Frontal cortex (tissue), 4 donors: Measurements from ENCODE around the gene NCAM1. TPM values are rescaled to one million over a fixed set of nuclear protein-coding genes. Genes with fewer than 3 reads are reported as not detected.

Experiments used
- DNase-seq, 2 donors: peaks; one replicate each; pipeline ENCODE4 v3.0.0; 2012; ENCODE audit warnings: low spot score in 2 of 2
- FAIRE-seq: peaks from 2 replicates; lab custom pipeline; 2012; peaks lifted over from hg19 to GRCh38; lab: Jason Lieb, UNC
- small RNA-seq: library from RNA; depleted of rRNA; stranded (forward); fragments of <200 nt; gene quantifications from one replicate; pipeline ENCODE3, GENCODE V24; 2014
- total RNA-seq: library from RNA; depleted of rRNA; stranded (reverse); fragments of >200 nt; gene quantifications from one replicate; pipeline ENCODE4 v1.2.3, GENCODE V29; 2014
- donor health status: control.
- donor health status: control.
- donor health status: control.

Gene NCAM1
- total RNA-seq, 1 donor from 2014 or later, result 515 TPM

DNA sequence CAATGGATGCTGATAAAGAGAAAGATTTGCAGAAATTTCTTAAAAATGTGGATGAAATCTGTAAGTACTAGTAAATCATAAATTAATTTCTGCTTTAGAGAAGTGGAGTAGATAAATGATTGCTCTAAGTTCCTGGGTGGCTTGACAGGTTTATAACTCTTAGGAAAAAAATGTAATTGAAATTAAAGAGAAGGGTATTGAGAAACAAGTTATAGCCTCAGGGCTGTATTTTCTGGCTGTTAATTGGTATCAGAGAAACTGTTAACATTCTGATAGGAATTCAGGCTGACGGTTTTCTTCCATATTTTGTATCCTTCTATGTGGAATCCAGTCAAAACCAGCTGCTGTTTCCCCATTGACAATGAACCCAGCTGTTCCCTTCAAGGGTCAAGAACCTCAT, 355.0 kb downstream of the NCAM1 start:
- DNase-seq (no peak), FAIRE-seq (no peak)

DNA sequence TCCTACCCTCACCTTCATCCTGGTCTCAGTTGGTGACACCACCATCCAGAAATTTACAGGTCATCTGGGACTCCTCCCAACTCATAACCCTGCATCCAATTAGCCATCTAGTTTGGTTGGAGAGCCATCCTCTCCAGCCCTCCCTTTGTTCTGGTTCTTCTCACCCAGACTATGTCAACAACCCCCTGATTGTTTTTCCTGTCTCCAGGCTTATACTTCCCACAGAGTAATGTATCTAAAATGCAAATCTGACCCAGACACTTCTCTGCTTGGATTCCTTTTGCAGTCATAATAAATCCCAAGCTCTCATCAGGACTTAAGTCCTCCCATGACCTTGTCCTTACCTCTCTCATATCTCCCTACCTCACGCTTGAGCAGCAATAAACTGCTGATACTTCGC, 356.1 kb downstream of the NCAM1 start:
- FAIRE-seq, result no peak

GRCh38 chr11:113319085-113319484, 357.9 kb downstream of the NCAM1 start:
- DNase-seq (no peak), FAIRE-seq (no peak)

More for the DNA sequence above, 356.1 kb downstream of the NCAM1 start:
- no peak for DNase-seq

- no peak for DNase-seq
- no peak for FAIRE-seq
Observed at GRCh38 chr11:113322158-113322557, 360.9 kb downstream of the NCAM1 start.

GRCh38 chr11:113324250-113324649, 363.0 kb downstream of the NCAM1 start:
- DNase-seq (no peak), FAIRE-seq (no peak)

Small RNA genes lying within 50 kb of the gene (small RNA-seq; reads per million reads assigned to genes)
- gene RNU7-187P, result not detected
